ENCODE measurements around the gene GOLGA6L7.

GRCh38 chr15:28873585-28874190, 25.2 kb upstream of the GOLGA6L7 start:
- TF ChIP-seq CTCF (IDR thresholded peaks at IDR 0.05) (no peak), POLR2AphosphoS5 (IDR thresholded peaks at IDR 0.05) (no peak), POLR2A (IDR thresholded peaks at IDR 0.05) (no peak), EP300 (IDR thresholded peaks at IDR 0.05; ENCODE audit: low read depth) (no peak)

Measured in transverse colon (tissue), 4 donors.